Measurements from ENCODE around the gene FAM120B.

GRCh38 chr6:170292407-170293158 lies 14.0 kb upstream of the FAM120B start:
- TF ChIP-seq SPI1 (IDR thresholded peaks at IDR 0.05; ENCODE audit: borderline replicate concordance, low read depth) = no peak
- TF ChIP-seq POLR2AphosphoS5 (IDR thresholded peaks at IDR 0.05; ENCODE audit: low read depth) = no peak

All from HL-60 (cell line).